Urinary bladder (tissue), 4 donors: ENCODE results near the gene ABI1. TPM values are rescaled to one million over a fixed set of nuclear protein-coding genes. Genes with fewer than 3 reads are reported as not detected.
"Not testable (repeated sequence)": the region's sequence is repeated elsewhere in the genome, so short reads cannot be mapped to it uniquely, and the experiment has no call there.

Experiments used
- DNase-seq: peaks from one replicate; pipeline ENCODE4 v3.0.0-alpha.2; 2015; ENCODE audit errors: extremely low spot score
- H3K27ac ChIP-seq: one replicate; pipeline ENCODE4 v1.5.1; 2013; ENCODE audit warnings: low read depth, mild to moderate bottlenecking, moderate library complexity
- H3K36me3 ChIP-seq: one replicate; pipeline ENCODE4 v1.6.1; 2013; ENCODE audit warnings: mild to moderate bottlenecking, moderate library complexity; ENCODE audit not compliant: insufficient read depth
- H3K4me1 ChIP-seq: one replicate; pipeline ENCODE4 v1.6.1; 2013; ENCODE audit warnings: mild to moderate bottlenecking, moderate library complexity; ENCODE audit not compliant: insufficient read depth
- H3K4me3 ChIP-seq: one replicate; pipeline ENCODE4 v1.5.1; 2013; ENCODE audit warnings: low read depth, low read length
- WGBS: extraction: QIAGEN DNeasy Blood & Tissue Kit; methylation state at CpG from one replicate; pipeline ENCODE4 v1.1.7; 2013; 5-methylcytosine and 5-hydroxymethylcytosine counted together
- polyA plus RNA-seq: library from polyadenylated mRNA; stranded (reverse); fragments of 200-250 nt; gene quantifications from one replicate; pipeline ENCODE4 v1.2.3, GENCODE V29; 2013
- total RNA-seq: library from RNA; depleted of rRNA; stranded (reverse); fragments of >200 nt; gene quantifications from one replicate; pipeline ENCODE4 v1.2.3, GENCODE V29; 2014
- donor health status: healthy with polysubstance abuse.
- donor health status: healthy.

The ABI1 gene
- total and polyA plus RNA-seq, 2 donors: 34.2 to 60.1 TPM

DNA sequence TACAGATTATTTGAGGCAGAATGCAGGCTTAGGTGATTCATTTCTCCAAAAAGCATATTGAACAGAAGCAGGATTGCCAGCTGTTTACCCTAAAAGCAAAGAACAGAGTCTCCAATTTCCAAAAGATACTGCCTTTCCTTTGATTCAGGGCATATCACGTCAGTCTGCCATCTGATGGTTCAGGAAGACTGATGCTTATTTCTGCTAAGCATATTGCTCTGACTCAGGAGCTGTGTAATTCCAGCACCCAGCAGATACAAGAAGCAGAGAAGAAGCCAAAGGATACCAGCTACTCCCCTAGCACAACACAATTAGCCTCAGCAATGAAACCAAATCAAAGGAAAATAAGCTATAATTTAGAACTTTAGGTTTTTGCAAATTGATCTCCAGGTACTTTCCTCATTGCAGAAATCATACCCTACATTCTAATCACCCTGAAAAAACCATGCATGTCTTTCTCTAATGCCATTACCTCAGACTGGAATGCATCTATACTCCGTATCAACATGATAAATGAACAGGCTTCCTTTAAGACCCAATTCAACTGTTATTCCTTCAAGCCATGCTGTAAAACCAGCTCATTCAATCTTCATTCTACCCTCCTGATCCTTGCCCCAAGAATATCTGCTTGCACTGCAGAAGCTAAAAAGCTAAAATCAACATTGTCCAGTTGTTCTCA lies 55.1 kb downstream of the ABI1 start:
- no peak overlapping the region for H3K4me3 ChIP-seq
- no peak for DNase-seq
- 74% methylated on average over 2 of the region's 2 CpGs for WGBS
- H3K4me1 ChIP-seq: peaks cover 4% of the 10 kb centered on the region
- H3K36me3 ChIP-seq: no peaks in the 10 kb centered on the region
- H3K27ac ChIP-seq: no peak overlapping the region

DNA sequence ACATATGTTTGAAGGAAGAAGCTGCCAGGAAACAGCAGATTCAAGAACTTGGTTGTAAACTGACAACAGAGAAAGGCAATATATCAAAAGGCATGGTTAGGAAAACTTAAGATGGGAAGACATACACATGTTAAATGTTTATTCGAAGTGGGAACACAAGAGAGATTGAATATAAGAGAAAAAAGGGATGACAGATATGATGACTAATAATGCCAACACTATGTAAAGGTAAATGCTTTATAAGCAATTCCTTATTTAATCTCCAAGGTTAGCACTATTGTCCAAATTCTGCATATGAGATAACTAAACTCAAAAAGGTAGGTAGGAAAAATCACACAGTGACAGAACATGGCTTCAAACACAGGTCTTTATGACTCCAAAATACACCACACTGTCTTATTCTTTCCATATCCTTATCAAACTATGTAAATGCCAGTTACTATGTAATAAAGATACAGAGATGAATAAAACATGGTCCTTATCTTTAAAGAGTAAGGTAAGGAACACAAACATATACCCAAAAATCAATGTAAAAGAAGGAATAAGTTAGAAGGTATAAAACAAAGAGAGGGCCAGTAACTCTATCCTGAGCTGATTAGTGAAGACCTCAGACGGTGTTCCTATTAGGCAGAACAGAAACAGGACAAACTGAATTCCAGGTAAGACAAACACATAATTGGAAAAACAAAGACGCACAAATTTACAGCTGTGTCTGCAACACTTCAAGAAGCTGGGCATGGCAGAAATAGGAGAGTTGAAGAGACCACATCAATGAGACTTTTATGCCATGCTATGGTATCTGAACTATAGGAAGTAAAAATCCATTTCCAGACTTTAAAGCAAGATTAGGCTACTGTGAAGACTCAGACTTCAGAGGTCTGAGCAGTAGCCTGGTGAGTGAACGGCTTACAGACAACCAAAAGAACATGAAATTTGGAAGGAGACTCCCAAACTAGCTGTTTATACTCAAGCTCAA lies 56.1 kb downstream of the ABI1 start:
- 32% methylated on average over 4 of the region's 4 CpGs for WGBS
- Histone ChIP-seq H3K4me3 (no peak overlapping the region), H3K4me1 (peaks cover 4% of the 10 kb centered on the region), H3K27ac (no peak overlapping the region), H3K36me3 (no peaks in the 10 kb centered on the region)
- DNase-seq: no peak

DNA sequence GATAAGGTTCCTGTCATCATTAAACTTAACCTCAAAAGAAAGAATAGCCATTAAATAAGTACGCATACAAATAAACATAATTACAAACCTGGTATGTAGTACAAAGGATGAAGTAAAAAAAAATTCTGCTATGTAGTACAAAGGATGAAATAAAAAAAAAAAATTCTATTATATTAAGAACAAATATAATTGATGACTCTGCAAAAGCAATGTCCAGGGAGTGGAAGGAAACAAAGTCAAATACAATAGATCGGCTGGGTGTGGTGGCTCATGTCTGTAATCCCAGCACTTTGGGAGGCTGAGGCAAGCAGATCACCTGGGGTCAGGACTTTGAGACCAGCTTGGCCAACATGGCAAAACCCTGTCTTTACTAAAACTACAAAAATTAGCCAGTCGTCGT lies 56.9 kb downstream of the ABI1 start:
- no peaks in the 10 kb centered on the region for H3K36me3 ChIP-seq
- 95% methylated on average over 4 of the region's 4 CpGs for WGBS
- H3K4me3 ChIP-seq: no peak overlapping the region
- DNase-seq: no peak
- H3K4me1 ChIP-seq: peaks cover 4% of the 10 kb centered on the region
- H3K27ac ChIP-seq: no peak overlapping the region

DNA sequence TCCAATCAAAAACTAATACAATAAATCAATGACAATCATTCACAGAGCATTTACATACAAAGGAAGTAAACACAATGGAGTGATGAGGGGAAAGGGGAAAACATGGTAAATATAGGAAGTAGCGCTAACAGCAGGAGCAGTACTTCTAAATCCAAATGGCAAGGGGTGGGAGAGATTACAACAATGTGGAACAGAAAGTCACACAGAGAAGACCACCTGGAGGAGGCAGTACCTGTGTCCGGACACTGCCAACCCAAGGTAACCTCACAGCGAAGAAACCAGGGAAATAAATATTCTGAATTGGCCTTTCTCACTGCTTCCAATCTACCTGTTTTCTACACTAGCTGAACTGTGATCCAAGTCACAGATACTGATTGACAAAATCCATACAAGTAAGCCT lies 58.2 kb downstream of the ABI1 start:
- Histone ChIP-seq H3K4me3 (no peak overlapping the region), H3K27ac (no peak overlapping the region), H3K36me3 (no peaks in the 10 kb centered on the region), H3K4me1 (peaks cover 4% of the 10 kb centered on the region)
- 96% methylated on average over 3 of the region's 3 CpGs for WGBS
- DNase-seq: no peak

DNA sequence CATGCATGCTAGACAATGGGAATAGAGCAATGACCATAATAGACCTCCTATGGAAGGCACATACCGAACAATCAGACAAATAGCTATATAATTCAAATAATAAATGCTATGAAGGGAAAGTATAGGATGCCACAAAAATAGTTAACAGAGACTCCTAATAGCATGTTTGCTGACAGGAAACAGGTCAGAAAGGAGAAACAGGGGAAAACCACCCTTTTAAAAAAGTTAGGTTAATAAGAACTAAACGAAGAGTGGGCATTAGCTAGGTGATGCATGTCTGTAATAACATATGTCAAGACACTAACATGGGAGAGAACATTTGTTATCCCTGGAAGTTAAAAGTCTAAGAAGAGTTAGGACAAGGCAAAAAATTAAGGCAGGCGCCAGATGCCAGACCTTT lies 58.9 kb downstream of the ABI1 start:
- WGBS: 90% methylated on average over 3 of the region's 3 CpGs
- H3K27ac ChIP-seq: no peak overlapping the region
- H3K4me3 ChIP-seq: no peak overlapping the region
- H3K4me1 ChIP-seq: peaks cover 1% of the 10 kb centered on the region
- no peak for DNase-seq
- no peaks in the 10 kb centered on the region for H3K36me3 ChIP-seq

DNA sequence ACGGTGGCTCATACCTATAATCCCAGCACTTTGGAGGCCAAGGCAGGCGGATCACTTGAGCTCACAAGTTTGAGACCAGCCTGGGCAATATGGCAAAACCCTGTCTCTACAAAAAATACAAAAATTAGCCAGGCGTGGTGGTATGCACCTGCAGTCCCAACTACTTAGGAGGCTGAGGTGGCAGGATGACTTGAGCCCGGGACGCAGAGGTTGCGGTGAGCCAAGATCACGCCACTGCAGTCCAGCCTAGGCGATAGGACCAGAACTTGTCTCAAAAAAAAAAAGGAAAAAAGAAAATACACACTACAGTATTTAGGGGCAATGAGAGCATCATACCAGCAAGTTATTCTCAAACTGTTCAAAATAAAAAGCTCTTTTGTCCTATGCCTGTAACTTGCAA lies 59.5 kb downstream of the ABI1 start:
- Histone ChIP-seq H3K4me1 (peaks cover 1% of the 10 kb centered on the region), H3K36me3 (no peaks in the 10 kb centered on the region), H3K27ac (no peak overlapping the region), H3K4me3 (no peak overlapping the region)
- WGBS: 96% methylated on average over 8 of the region's 8 CpGs
- no peak for DNase-seq

DNA sequence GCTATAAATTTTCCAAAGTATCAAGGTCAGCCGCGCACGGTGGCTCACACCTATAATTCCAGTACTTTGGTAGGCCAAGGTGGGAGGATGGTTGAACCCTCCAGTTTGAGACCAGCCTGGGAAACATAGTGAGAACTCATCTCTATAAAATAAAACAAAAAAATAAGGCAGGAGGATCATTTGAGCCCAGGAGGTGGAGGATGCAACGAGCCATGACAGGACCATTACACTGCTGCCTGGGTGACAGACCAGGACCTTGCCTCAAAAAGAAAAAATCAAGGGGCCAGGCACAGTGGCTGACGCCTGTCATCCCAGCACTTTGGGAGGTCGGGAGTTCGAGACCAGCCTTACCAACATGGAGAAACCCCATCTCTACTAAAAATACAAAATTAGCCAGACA lies 60.3 kb downstream of the ABI1 start:
- 98% methylated on average over 7 of the region's 7 CpGs for WGBS
- H3K4me1 ChIP-seq: peaks cover 1% of the 10 kb centered on the region
- no peak for DNase-seq

DNA sequence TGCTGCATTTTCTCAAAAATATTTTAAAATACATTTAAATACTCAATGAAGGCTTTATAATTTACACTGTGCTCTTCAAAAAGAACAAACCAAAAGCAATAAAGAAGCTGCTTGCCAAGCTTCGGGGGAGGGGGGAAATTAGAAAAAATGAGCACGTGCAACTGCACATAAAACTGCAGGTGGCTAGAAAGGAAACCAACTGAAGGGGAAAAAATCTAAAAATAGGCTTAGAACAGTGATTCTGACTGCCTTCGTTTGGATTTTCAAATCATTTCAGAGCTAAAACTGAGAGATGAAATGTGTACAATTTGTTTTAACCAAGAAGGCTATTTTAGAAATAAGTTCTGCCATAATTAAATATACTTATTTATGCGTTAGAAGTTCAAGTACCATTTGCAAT lies 61.4 kb downstream of the ABI1 start:
- no peak for DNase-seq
- 61% methylated on average over 4 of the region's 4 CpGs for WGBS
- H3K4me3 ChIP-seq: no peak overlapping the region
- no peaks in the 10 kb centered on the region for H3K36me3 ChIP-seq
- H3K27ac ChIP-seq: no peak overlapping the region
- H3K4me1 ChIP-seq: no peaks in the 10 kb centered on the region

More for the DNA sequence above, 60.3 kb downstream of the ABI1 start:
- Histone ChIP-seq H3K27ac (no peak overlapping the region), H3K4me3 (no peak overlapping the region), H3K36me3 (no peaks in the 10 kb centered on the region)

DNA sequence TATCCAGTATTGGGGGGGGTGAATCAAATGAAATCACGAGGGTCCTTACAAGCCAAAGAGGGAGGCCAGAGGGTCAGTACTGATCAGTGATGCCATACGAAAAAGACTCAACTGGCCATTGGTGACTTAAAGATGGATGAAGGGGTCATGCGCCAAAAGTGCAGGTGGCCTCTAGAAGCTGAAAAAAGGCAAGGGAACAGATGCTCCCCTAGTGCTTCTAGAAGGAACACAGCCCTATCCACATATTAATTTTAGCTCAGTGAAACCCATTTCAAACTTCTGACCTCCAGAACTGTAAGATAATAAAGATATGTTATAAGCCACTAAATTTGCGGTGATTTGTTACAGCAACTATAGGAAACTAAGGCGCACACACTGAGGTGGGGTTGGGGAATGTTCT lies 62.5 kb downstream of the ABI1 start:
- Histone ChIP-seq H3K4me1 (no peaks in the 10 kb centered on the region), H3K4me3 (no peak overlapping the region), H3K27ac (no peak overlapping the region), H3K36me3 (no peaks in the 10 kb centered on the region)
- no peak for DNase-seq
- 98% methylated on average over 5 of the region's 5 CpGs for WGBS

DNA sequence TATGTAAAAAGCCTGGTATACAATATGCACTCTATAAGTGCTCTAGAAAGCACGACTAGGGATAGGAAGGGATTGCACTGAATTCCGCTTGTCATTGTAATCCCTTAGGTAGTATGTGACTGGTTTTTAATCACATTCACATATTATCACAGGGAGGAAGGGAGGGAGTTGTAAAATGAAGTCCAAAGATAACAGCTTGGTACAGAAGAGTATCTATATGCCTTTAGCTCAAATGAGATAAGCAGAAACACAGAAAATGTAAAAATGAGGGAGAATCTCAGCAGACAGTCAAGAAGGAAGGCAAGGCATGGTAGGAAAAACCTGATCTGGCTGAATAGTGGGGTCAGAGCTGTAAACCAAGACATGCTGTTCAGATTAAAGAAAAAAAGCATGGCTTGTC lies 63.4 kb downstream of the ABI1 start:
- Histone ChIP-seq H3K4me3 (no peak overlapping the region), H3K27ac (no peak overlapping the region)
- 86% methylated on average over 2 of the region's 2 CpGs for WGBS

DNA sequence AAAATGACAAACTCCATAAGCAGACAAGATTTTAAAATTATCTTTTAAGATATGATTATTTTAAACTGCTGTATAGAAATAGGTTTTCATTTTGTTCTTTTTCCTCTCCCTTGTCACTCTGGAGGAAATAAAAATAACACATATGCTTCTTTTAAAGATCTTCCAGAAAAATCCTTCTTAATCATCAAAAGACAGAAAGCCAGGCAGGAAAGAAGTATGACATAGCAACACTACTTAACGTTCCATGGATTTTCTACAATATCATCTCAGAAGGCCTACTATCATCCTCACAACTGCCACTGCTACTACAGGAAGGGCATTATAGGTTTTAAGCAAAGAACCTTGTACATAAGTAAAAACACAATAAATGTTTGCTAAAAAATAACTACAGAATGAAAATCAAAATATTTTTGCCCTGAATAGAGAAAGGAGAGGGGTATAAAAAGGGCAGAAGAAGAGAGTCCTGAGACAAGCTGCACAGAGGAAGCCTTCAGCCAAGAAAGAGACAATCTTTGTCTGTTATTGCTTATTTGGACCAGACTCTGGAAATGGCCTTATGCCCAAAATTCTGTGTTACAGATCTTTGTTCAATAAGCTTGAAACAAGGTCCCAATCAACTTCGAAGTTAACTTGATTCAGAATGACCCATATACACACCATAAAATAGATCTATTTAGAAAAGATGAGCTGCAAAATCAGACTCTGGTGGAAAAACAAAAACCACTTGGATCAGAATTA lies 67.8 kb downstream of the ABI1 start:
- H3K36me3 ChIP-seq: no peaks in the 10 kb centered on the region
- DNase-seq: no peak
- WGBS: 37% methylated on average over 2 of the region's 2 CpGs
- no peaks in the 10 kb centered on the region for H3K4me1 ChIP-seq
- H3K27ac ChIP-seq: no peak overlapping the region
- no peak overlapping the region for H3K4me3 ChIP-seq

More for the DNA sequence above, 63.4 kb downstream of the ABI1 start:
- no peak for DNase-seq
- Histone ChIP-seq H3K36me3 (no peaks in the 10 kb centered on the region), H3K4me1 (no peaks in the 10 kb centered on the region)

DNA sequence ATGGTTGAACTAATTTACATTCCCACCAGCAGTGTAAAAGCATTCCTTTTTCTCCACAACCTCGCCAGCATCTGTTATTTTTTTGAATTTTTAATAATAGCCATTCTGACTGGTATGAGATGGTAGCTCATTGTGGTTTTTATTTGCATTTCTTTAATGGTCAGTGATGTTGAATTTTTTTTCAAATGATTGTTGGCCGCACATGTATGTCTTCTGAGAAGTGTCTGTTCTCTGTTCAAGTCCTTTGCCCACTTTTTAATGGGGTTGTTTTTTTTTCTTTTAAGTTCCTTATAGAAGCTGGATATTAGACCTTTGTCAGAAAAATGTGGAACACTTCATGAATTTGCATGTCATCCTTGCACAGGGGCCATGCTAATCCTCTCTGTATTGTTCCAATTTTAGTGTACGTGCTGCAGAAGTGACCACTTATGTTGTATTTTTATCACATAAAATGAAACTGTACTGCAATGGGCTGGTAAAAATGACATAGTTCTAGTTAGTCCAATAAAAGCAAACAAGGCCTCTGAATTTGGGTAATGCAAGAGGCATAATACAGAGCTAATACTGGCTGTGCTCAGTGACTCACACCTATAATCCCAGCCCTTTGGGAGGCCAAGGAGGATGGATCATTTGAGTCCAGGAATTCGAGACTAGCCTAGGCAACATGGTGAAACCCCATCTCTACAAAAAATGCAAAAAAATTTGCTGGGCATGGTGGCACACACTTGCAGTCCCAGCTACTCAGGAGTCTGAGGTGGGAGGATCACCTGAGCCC lies 70.3 kb downstream of the ABI1 start:
- WGBS: 91% methylated on average over 4 of the region's 4 CpGs

DNA sequence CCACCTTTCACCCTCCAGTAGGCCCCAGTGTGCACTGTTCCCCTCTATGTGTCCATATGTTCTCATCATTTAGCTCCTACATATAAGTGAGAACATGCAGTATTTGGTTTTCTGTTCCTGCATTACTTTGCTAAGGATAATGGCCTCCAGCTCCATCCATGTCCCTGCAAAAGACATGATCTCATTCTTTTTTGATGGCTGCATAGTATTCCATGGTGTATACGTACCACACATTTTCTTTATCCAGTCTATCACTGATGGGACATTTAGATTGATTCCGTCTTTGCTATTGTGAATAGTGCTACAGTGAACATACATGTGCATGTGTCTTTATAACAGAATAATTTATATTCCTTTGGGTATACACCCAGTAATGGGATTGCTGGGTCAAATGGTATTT lies 71.0 kb downstream of the ABI1 start:
- WGBS: 99% methylated on average over 2 of the region's 2 CpGs

More for the DNA sequence above, 70.3 kb downstream of the ABI1 start:
- no peaks in the 10 kb centered on the region for H3K4me1 ChIP-seq
- no peak for DNase-seq
- H3K36me3 ChIP-seq: no peaks in the 10 kb centered on the region
- H3K27ac ChIP-seq: no peak overlapping the region
- no peak overlapping the region for H3K4me3 ChIP-seq

More for the DNA sequence above, 71.0 kb downstream of the ABI1 start:
- H3K4me3 ChIP-seq, DNase-seq, H3K4me1 ChIP-seq, H3K36me3 ChIP-seq, H3K27ac ChIP-seq: not testable (repeated sequence)
